Measurements from ENCODE around the gene EIF3F. TPM values are rescaled to one million over a fixed set of nuclear protein-coding genes. Genes with fewer than 3 reads are reported as not detected.

The EIF3F gene
- total RNA-seq, 2 experiments from 2014 or later, result 303 to 309 TPM

GRCh38 chr11:8038811-8039529, 51.8 kb downstream of the EIF3F start:
- ATAC-seq (no peak), DNase-seq (no peak)
- POLR2A ChIA-PET, result no interaction called here
- Mint-ChIP-seq H3K9me3 (no peaks in the 10 kb centered on the region), H3K4me3 (no peak overlapping the region), H3K27ac (no peak overlapping the region), H3K4me1 (ENCODE audit: low read depth) (no peaks in the 10 kb centered on the region), H3K27me3 (peaks cover 4% of the 10 kb centered on the region), H3K36me3 (ENCODE audit: low read depth) (no peaks in the 10 kb centered on the region)
- intact Hi-C loops (cut with micrococcal nuclease), result loop anchor here (5.0 kb wide), 1 partner anchor 53 kb away; no protein-coding TSS in a partner anchor
- CTCF ChIA-PET, result interaction anchor here (1.4 kb wide), 1 partner anchor 61 kb away, joined by 6 read pairs; no protein-coding TSS in a partner anchor
- TF ChIP-seq CTCF (IDR thresholded peaks at IDR 0.05), result no peak

GRCh38 chr11:8039530-8040260, 52.6 kb downstream of the EIF3F start:
- POLR2A ChIA-PET, result no interaction called here
- Mint-ChIP-seq H3K4me1 (ENCODE audit: low read depth) (no peaks in the 10 kb centered on the region), H3K9me3 (no peaks in the 10 kb centered on the region), H3K27ac (no peak overlapping the region), H3K27me3 (peaks cover 4% of the 10 kb centered on the region), H3K36me3 (ENCODE audit: low read depth) (no peaks in the 10 kb centered on the region), H3K4me3 (no peak overlapping the region)
- DNase-seq, result no peak
- CTCF ChIA-PET, result interaction anchor here (0.7 to 1.4 kb wide), 2 partner anchors 60 kb away, joined by 3 to 6 read pairs; no protein-coding TSS in a partner anchor
- intact Hi-C loops (cut with micrococcal nuclease), result loop anchor here (5.0 kb wide), 1 partner anchor 53 kb away; no protein-coding TSS in a partner anchor
- ATAC-seq, result no peak
- TF ChIP-seq CTCF (IDR thresholded peaks at IDR 0.05), result no peak

- no peak overlapping the region for H3K4me3 Mint-ChIP-seq
- ChIA-PET CTCF (interaction anchor here (0.7 kb wide), 1 partner anchor 59 kb away, joined by 3 read pairs; no protein-coding TSS in a partner anchor), POLR2A (no interaction called here)
- ATAC-seq (no peak), DNase-seq (no peak)
- H3K36me3 Mint-ChIP-seq (ENCODE audit: low read depth), result no peaks in the 10 kb centered on the region
- H3K4me1 Mint-ChIP-seq (ENCODE audit: low read depth), result no peaks in the 10 kb centered on the region
- intact Hi-C loops (cut with micrococcal nuclease), result no loop called here
- H3K27me3 Mint-ChIP-seq, result peaks cover 6% of the 10 kb centered on the region
- H3K27ac Mint-ChIP-seq, result no peak overlapping the region
- TF ChIP-seq CTCF (IDR thresholded peaks at IDR 0.05), result no peak
- H3K9me3 Mint-ChIP-seq, result no peaks in the 10 kb centered on the region
These were observed 53.3 kb downstream of the EIF3F start for GRCh38 chr11:8040261-8040920.

- ChIA-PET POLR2A (no interaction called here), CTCF (no interaction called here)
- Mint-ChIP-seq H3K9me3 (no peaks in the 10 kb centered on the region), H3K4me3 (no peak overlapping the region), H3K36me3 (ENCODE audit: low read depth) (no peaks in the 10 kb centered on the region), H3K27me3 (peaks cover 6% of the 10 kb centered on the region), H3K4me1 (ENCODE audit: low read depth) (no peaks in the 10 kb centered on the region), H3K27ac (no peak overlapping the region)
- DNase-seq (no peak), ATAC-seq (no peak)
- intact Hi-C loops (cut with micrococcal nuclease), result no loop called here
- no peak for TF ChIP-seq CTCF (IDR thresholded peaks at IDR 0.05)
These were observed 53.8 kb downstream of the EIF3F start for GRCh38 chr11:8040921-8041285.
